Activated effector memory CD4-positive, alpha-beta T cell treated with anti-CD3 and anti-CD28 coated beads, Interleukin-2, amount 50 U/mL, for 16 hours (primary cell): ENCODE results near the gene CLDN22.

ENCODE experiments used
- DNase-seq: peaks from one replicate; pipeline ENCODE4 v3.0.0-alpha.2; 2020

The CLDN22 gene

GRCh38 chr4:183318656-183319055, 1.4 kb downstream of the CLDN22 start:
- no peak for DNase-seq

GRCh38 chr4:183314806-183315205, 5.3 kb downstream of the CLDN22 start:
- DNase-seq, result no peak

GRCh38 chr4:183314336-183314735, 5.7 kb downstream of the CLDN22 start:
- no peak for DNase-seq

- no peak for DNase-seq
Measured at GRCh38 chr4:183312841-183313240, 7.2 kb downstream of the CLDN22 start.

- no peak for DNase-seq
Measured at GRCh38 chr4:183306811-183307210, 13.3 kb downstream of the CLDN22 start.

- no peak for DNase-seq
Measured at GRCh38 chr4:183304538-183304937, 15.5 kb downstream of the CLDN22 start.

GRCh38 chr4:183304067-183304466, 16.0 kb downstream of the CLDN22 start:
- no peak for DNase-seq

- DNase-seq, result no peak
Measured at GRCh38 chr4:183303301-183303700, 16.8 kb downstream of the CLDN22 start.

- DNase-seq, result no peak
Measured at GRCh38 chr4:183300655-183301054, 19.4 kb downstream of the CLDN22 start.

GRCh38 chr4:183300070-183300469, 20.0 kb downstream of the CLDN22 start:
- DNase-seq, result no peak

GRCh38 chr4:183299464-183299863, 20.6 kb downstream of the CLDN22 start:
- no peak for DNase-seq

GRCh38 chr4:183297675-183298074, 22.4 kb downstream of the CLDN22 start:
- no peak for DNase-seq

- no peak for DNase-seq
Measured at GRCh38 chr4:183295711-183296110, 24.4 kb downstream of the CLDN22 start.

GRCh38 chr4:183291070-183291469, 29.0 kb downstream of the CLDN22 start:
- no peak for DNase-seq

- no peak for DNase-seq
Measured at GRCh38 chr4:183289688-183290087, 30.4 kb downstream of the CLDN22 start.

- no peak for DNase-seq
Measured at GRCh38 chr4:183288955-183289354, 31.1 kb downstream of the CLDN22 start.

- DNase-seq, result no peak
Measured at GRCh38 chr4:183287677-183288076, 32.4 kb downstream of the CLDN22 start.

- no peak for DNase-seq
Measured at GRCh38 chr4:183287309-183287659, 32.8 kb downstream of the CLDN22 start.

- no peak for DNase-seq
Measured at GRCh38 chr4:183286590-183287308, 33.3 kb downstream of the CLDN22 start.

GRCh38 chr4:183285886-183286285, 34.2 kb downstream of the CLDN22 start:
- DNase-seq, result no peak

GRCh38 chr4:183284965-183285364, 35.1 kb downstream of the CLDN22 start:
- no peak for DNase-seq

- no peak for DNase-seq
Measured at GRCh38 chr4:183284258-183284785, 35.8 kb downstream of the CLDN22 start.

- no peak for DNase-seq
Measured at GRCh38 chr4:183276106-183276505, 44.0 kb downstream of the CLDN22 start.

- DNase-seq, result no peak
Measured at GRCh38 chr4:183272384-183272783, 47.7 kb downstream of the CLDN22 start.

GRCh38 chr4:183268556-183268955, 51.5 kb downstream of the CLDN22 start:
- no peak for DNase-seq
